A549 (cell line): ENCODE data around the gene GLIS1. TPM values are rescaled to one million over a fixed set of nuclear protein-coding genes. Genes with fewer than 3 reads are reported as not detected.

ENCODE experiments used
- ATAC-seq, 2 experiments: fragments of 200-7000 bp in 1 of 2; fragments of >200 bp in 1 of 2; cut with Nextera tagmentation in 1 of 2; cut with Tn5 transposase in 1 of 2; 3 replicates each; pipeline versions ENCODE4 v1.8.0 to v1.9.1; 2018 to 2020; ENCODE audit warnings: mild to moderate bottlenecking in 1 of 2, moderate library complexity in 1 of 2
- CTCF ChIA-PET: fragments of 300-600 bp; sonication (Branson Sonifier 250); formaldehyde crosslinking; extraction: SDS; loops from one replicate; lab custom pipeline; 2021; ENCODE audit warnings: antibody characterized with exemption, inconsistent platforms; lab: Yijun Ruan, JAX
- POLR2A ChIA-PET: fragments of 350-600 bp; formaldehyde crosslinking; extraction: SDS; loops from one replicate; lab custom pipeline; 2021; ENCODE audit warnings: antibody characterized with exemption, inconsistent platforms; lab: Yijun Ruan, JAX
- DNase-seq, 2 experiments: peaks; one replicate each; pipeline versions ENCODE4 v3.0.0 to v3.0.0-alpha.2; 2011 to 2016; ENCODE audit warnings: low read depth in 1 of 2, low spot score in 1 of 2
- FAIRE-seq: peaks from 2 replicates; lab custom pipeline; 2011; peaks lifted over from hg19 to GRCh38; lab: Jason Lieb, UNC
- H3K27ac ChIP-seq, 2 experiments: fragments of >200 bp; sonication (Bioruptor Twin); formaldehyde crosslinking; 3 replicates each; pipeline ENCODE4 v1.5.1; 2016 to 2017
- H3K4me1 ChIP-seq: fragments of >200 bp; sonication (Bioruptor Twin); formaldehyde crosslinking; 3 replicates; pipeline ENCODE4 v1.6.1; 2016
- H3K4me2 ChIP-seq: fragments of >200 bp; sonication (Bioruptor Twin); formaldehyde crosslinking; 3 replicates; pipeline ENCODE4 v1.6.1; 2016
- H3K4me3 ChIP-seq: fragments of >200 bp; sonication (Bioruptor Twin); formaldehyde crosslinking; 3 replicates; pipeline ENCODE4 v1.5.1; 2016
- H3K9me3 ChIP-seq: fragments of >200 bp; sonication (Bioruptor Twin); formaldehyde crosslinking; 3 replicates; pipeline ENCODE4 v1.6.1; 2016
- ATOH8 ChIP-seq: fragments of 250-450 bp; sonication (Bioruptor Pico); IDR thresholded peaks from 2 replicates; pipeline ENCODE4 v1.5.0; 2020; ENCODE audit warnings: low read depth, mild to moderate bottlenecking, moderate library complexity
- BCL3 ChIP-seq: fragments of >200 bp; sonication (Bioruptor Twin); formaldehyde crosslinking; IDR thresholded peaks from 3 replicates; pipeline ENCODE4 v1.6.1; 2016
- BHLHE40 ChIP-seq: IDR thresholded peaks from 2 replicates; pipeline ENCODE4 v1.6.1; 2012; ENCODE audit warnings: low read depth, low read length, inconsistent platforms
- CBX8 ChIP-seq: fragments of 200-600 bp; sonication (generic); IDR thresholded peaks from 2 replicates; pipeline ENCODE4 v1.6.1; 2016
- CEBPB ChIP-seq, 2 experiments: fragments of >200 bp in 1 of 2; sonication (Bioruptor Twin) in 1 of 2; formaldehyde crosslinking in 1 of 2; IDR thresholded peaks; 2 replicates each; pipeline ENCODE4 v1.6.1; 2012 to 2016
- CHD4 ChIP-seq: fragments of 200-600 bp; sonication (generic); IDR thresholded peaks from 2 replicates; pipeline ENCODE4 v1.6.1; 2016; ENCODE audit warnings: antibody characterized with exemption, mild to moderate bottlenecking, borderline replicate concordance
- EHMT2 ChIP-seq: fragments of 200-600 bp; sonication (generic); IDR thresholded peaks from 2 replicates; pipeline ENCODE4 v1.6.1; 2016; ENCODE audit warnings: antibody characterized with exemption, low read depth, mild to moderate bottlenecking, moderate library complexity
- ESRRA ChIP-seq: fragments of 150-350 bp; IDR thresholded peaks from 2 replicates; pipeline ENCODE4 v1.6.1; 2014; ENCODE audit warnings: mild to moderate bottlenecking, low read length, borderline replicate concordance
- FOSB ChIP-seq: fragments of 250-450 bp; sonication (Bioruptor Pico); IDR thresholded peaks from 2 replicates; pipeline ENCODE4 v1.5.0; 2020; ENCODE audit warnings: mild to moderate bottlenecking, moderate library complexity
- FOXS1 ChIP-seq: fragments of 250-450 bp; sonication (Bioruptor Pico); IDR thresholded peaks from 2 replicates; pipeline ENCODE4 v1.5.0; 2020; ENCODE audit warnings: mild to moderate bottlenecking, moderate library complexity
- GATA3 ChIP-seq: IDR thresholded peaks from 2 replicates; pipeline ENCODE4 v1.6.1; 2012; ENCODE audit warnings: borderline replicate concordance
- HOXA7 ChIP-seq: fragments of 250-450 bp; sonication (Bioruptor Pico); IDR thresholded peaks from 2 replicates; pipeline ENCODE4 v1.5.0; 2020; ENCODE audit warnings: mild to moderate bottlenecking, moderate library complexity
- HOXB13 ChIP-seq: fragments of 250-450 bp; sonication (Bioruptor Pico); IDR thresholded peaks from 2 replicates; pipeline ENCODE4 v1.5.0; 2020; ENCODE audit warnings: low read depth, mild to moderate bottlenecking, moderate library complexity
- KDM1A ChIP-seq: fragments of 200-600 bp; sonication (generic); IDR thresholded peaks from 2 replicates; pipeline ENCODE4 v1.6.1; 2016; ENCODE audit warnings: low read depth, mild to moderate bottlenecking
- MAZ ChIP-seq: fragments of 150-350 bp; IDR thresholded peaks from 2 replicates; pipeline ENCODE4 v1.6.1; 2014; ENCODE audit warnings: antibody characterized with exemption, low read depth, low read length, borderline replicate concordance
- PHF8 ChIP-seq: fragments of 200-600 bp; sonication (generic); IDR thresholded peaks from 2 replicates; pipeline ENCODE4 v1.6.1; 2016; ENCODE audit warnings: low read depth, mild to moderate bottlenecking, antibody characterized with exemption, moderate library complexity, borderline replicate concordance
- POLR2AphosphoS2 ChIP-seq: conservative IDR thresholded peaks from 2 replicates; pipeline ENCODE4 v1.6.1; 2012; ENCODE audit warnings: low read length, improper control_type of control experiment, inconsistent platforms
- RAD21 ChIP-seq, 2 experiments: fragments of >200 bp in 1 of 2; sonication (Bioruptor Twin) in 1 of 2; formaldehyde crosslinking in 1 of 2; IDR thresholded peaks in 1 of 2; conservative IDR thresholded peaks in 1 of 2; 2 replicates in 1 of 2; 3 replicates in 1 of 2; pipeline ENCODE4 v1.6.1; 2012 to 2018; ENCODE audit warnings: inconsistent platforms in 1 of 2
- RARB ChIP-seq: fragments of 250-450 bp; sonication (Bioruptor Pico); IDR thresholded peaks from 2 replicates; pipeline ENCODE4 v1.8.0; 2021; ENCODE audit warnings: mild to moderate bottlenecking, moderate library complexity
- RFX5 ChIP-seq: fragments of 450-650 bp; IDR thresholded peaks from 2 replicates; pipeline ENCODE4 v1.7.1; 2014; ENCODE audit warnings: antibody characterized with exemption, mild to moderate bottlenecking, moderate library complexity
- RNF2 ChIP-seq: fragments of 200-600 bp; sonication (generic); IDR thresholded peaks from 2 replicates; pipeline ENCODE4 v1.6.1; 2016; ENCODE audit warnings: low read depth, mild to moderate bottlenecking, antibody characterized with exemption, moderate library complexity, borderline replicate concordance
- SMC3 ChIP-seq: fragments of >200 bp; sonication (Bioruptor Twin); formaldehyde crosslinking; IDR thresholded peaks from 3 replicates; pipeline ENCODE4 v1.6.1; 2018; ENCODE audit warnings: inconsistent platforms
- TFCP2L1 ChIP-seq: fragments of 250-450 bp; sonication (Bioruptor Pico); IDR thresholded peaks from 2 replicates; pipeline ENCODE4 v1.5.0; 2021; ENCODE audit warnings: mild to moderate bottlenecking
- ZC3H11A ChIP-seq: fragments of 450-650 bp; IDR thresholded peaks from 2 replicates; pipeline ENCODE4 v1.6.1; 2014; ENCODE audit warnings: antibody characterized with exemption, mild to moderate bottlenecking
- ZNF302 ChIP-seq: fragments of 250-450 bp; sonication (Bioruptor Pico); IDR thresholded peaks from 2 replicates; pipeline ENCODE4 v1.9.0; 2021; ENCODE audit warnings: inconsistent platforms, mild to moderate bottlenecking, moderate library complexity
- WGBS: methylation state at CpG from one replicate; pipeline ENCODE4 v1.1.6; 2017; ENCODE audit errors: missing lambda C conversion rate; 5-methylcytosine and 5-hydroxymethylcytosine counted together
- polyA plus RNA-seq, 4 experiments: library from polyadenylated mRNA; depleted of rRNA in 3 of 4; stranded (reverse); fragments of >200 nt; fragmentation: RNase III in 1 of 4; extraction: RNeasy Plus Mini Kit Qiagen cat#74134 plus additional on column Dnase treatment in 1 of 4; gene quantifications; 2 replicates in 3 of 4; 3 replicates in 1 of 4; pipeline ENCODE4 v1.2.3, GENCODE V29; 2011 to 2017
- TF ChIP-seq, protein P1 (sequence below): fragments of >200 bp; sonication (Bioruptor Twin); formaldehyde crosslinking; IDR thresholded peaks from 3 replicates; pipeline ENCODE4 v1.5.1; 2016

The GLIS1 gene
- polyA plus RNA-seq, 2 of the 4 experiments (the other 2 are of a cell fraction), result 0.04 TPM; not detected in 1

DNA sequence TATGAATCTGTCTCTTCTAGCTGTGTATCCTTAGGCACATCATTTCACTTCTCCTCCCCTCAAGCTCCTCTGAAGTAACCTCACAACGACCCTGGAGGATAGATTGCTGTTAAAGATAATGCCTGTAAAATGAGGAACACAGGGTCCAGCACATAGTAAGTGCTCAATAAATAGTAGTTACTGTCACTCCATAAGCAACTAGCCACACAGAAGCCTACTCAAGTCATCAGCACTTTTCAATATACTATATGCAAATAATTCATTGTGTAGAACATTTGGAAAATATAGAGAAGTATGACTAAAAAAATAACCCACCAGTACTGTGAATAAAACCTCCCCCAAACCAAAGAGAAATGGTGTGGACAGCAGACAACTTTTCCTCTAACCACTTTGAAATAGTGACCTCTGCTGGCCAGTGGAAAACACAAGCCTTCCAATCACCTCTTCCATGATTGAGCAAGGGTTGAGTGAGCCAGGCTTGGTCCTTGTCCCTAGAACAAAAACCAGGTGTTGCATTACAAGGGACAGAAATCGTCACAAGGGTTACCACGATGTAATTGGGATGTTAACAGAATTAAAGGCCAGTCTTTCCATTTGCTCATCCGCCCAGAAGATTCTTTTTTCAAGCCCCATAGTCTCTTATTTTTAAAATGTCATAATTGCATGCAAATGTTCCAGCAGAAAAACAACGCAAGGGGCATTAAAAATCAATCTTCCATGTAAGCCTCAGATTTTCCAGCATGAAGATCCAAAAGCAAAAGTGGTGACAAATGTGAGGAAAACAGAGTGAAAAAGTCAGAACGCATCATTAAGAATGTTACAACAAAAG is 15.7 kb upstream of the GLIS1 start:
- CTCF ChIA-PET, result interaction anchor here (0.6 to 4.2 kb wide), 16 partner anchors 8 to 306 kb away, joined by 3 to 40 read pairs (median 3); no protein-coding TSS in a partner anchor
- no peak for TF ChIP-seq TFCP2L1 (CRISPR knock-in tag)
- no peak for TF ChIP-seq FOXS1 (CRISPR knock-in tag)
- no peak for TF ChIP-seq FOSB (CRISPR knock-in tag)
- TF ChIP-seq ZNF302, result no peak
- TF ChIP-seq HOXA7 (CRISPR knock-in tag), result no peak
- no peak for TF ChIP-seq ATOH8
- no peak for TF ChIP-seq KDM1A
- peak; percentile 66 for TF ChIP-seq SMC3
- no peak for TF ChIP-seq EHMT2
- TF ChIP-seq ZC3H11A, result no peak
- TF ChIP-seq, protein P1, sequence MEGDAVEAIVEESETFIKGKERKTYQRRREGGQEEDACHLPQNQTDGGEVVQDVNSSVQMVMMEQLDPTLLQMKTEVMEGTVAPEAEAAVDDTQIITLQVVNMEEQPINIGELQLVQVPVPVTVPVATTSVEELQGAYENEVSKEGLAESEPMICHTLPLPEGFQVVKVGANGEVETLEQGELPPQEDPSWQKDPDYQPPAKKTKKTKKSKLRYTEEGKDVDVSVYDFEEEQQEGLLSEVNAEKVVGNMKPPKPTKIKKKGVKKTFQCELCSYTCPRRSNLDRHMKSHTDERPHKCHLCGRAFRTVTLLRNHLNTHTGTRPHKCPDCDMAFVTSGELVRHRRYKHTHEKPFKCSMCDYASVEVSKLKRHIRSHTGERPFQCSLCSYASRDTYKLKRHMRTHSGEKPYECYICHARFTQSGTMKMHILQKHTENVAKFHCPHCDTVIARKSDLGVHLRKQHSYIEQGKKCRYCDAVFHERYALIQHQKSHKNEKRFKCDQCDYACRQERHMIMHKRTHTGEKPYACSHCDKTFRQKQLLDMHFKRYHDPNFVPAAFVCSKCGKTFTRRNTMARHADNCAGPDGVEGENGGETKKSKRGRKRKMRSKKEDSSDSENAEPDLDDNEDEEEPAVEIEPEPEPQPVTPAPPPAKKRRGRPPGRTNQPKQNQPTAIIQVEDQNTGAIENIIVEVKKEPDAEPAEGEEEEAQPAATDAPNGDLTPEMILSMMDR, result peak; percentile 74; the same call in 2 of the 3 replicates
- TF ChIP-seq RAD21 (conservative IDR thresholded peaks at IDR 0.05 in 1 of 2, IDR thresholded peaks at IDR 0.05 in 1 of 2), result peak; percentile 64 to 66
- peak; percentile 8 to 40; a peak in 2 of 4 replicates for TF ChIP-seq CEBPB (IDR thresholded peaks at IDR 0.05)
- TF ChIP-seq BCL3, result no peak
- no peak for TF ChIP-seq MAZ
- no peak for TF ChIP-seq POLR2AphosphoS2
- no peak for TF ChIP-seq PHF8
- no peak for TF ChIP-seq CHD4
- TF ChIP-seq CBX8, result no peak
- no peak for TF ChIP-seq RARB (CRISPR knock-in tag)
- no peak for TF ChIP-seq RFX5
- no peak for TF ChIP-seq ESRRA
- no peak for TF ChIP-seq GATA3
- ATAC-seq (peak; percentile 81 to 85), FAIRE-seq (no peak), DNase-seq (peak; percentile 39 to 48)
- H3K4me1 ChIP-seq, result no peaks in the 10 kb centered on the region
- no peak overlapping the region for H3K27ac ChIP-seq
- H3K9me3 ChIP-seq, result no peaks in the 10 kb centered on the region
- no peak overlapping the region for H3K4me3 ChIP-seq
- no peak overlapping the region for H3K4me2 ChIP-seq
- WGBS, result 46% methylated on average over 6 of the region's 6 CpGs
- POLR2A ChIA-PET, result no interaction called here

DNA sequence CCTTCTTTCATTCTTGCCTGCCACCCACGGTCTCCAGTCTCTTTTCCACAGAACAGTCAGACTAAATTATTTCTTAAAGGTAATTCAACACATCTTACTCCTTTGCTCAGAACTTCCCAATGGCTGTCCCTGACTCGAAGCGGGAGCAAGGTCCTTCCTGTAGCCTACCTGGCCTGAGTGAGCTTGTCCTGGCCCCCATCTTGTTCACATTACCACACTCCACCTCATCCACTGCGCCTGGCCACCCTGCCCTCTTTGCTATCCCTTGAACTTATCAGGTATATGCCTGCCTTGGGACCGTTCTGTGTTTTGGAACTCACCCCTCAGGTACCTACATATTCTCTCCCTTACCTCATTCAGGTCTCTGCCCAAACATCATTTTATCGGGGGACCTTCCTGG is 13.3 kb upstream of the GLIS1 start:
- Histone ChIP-seq H3K4me1 (no peaks in the 10 kb centered on the region), H3K9me3 (no peaks in the 10 kb centered on the region), H3K4me2 (no peak overlapping the region), H3K4me3 (no peak overlapping the region), H3K27ac (no peak overlapping the region)
- ATAC-seq (no peak), DNase-seq (no peak), FAIRE-seq (no peak)
- ChIA-PET POLR2A (no interaction called here), CTCF (interaction anchor here (1.4 to 2.1 kb wide), 3 partner anchors 20 to 475 kb away, joined by 3 to 9 read pairs (median 4); no protein-coding TSS in a partner anchor)
- 44% methylated on average over 6 of the region's 6 CpGs for WGBS
- TF ChIP-seq CBX8 (no peak), CEBPB (IDR thresholded peaks at IDR 0.05) (no peak), KDM1A (no peak), HOXB13 (no peak), SMC3 (no peak), BHLHE40 (no peak), RNF2 (no peak)
